Measurements from ENCODE around the gene FAM53B.

- TF ChIP-seq CTCF (IDR thresholded peaks at IDR 0.05) (no peak), POLR2A (IDR thresholded peaks at IDR 0.05) (no peak)
These were observed 78.6 kb downstream of the FAM53B start for GRCh38 chr10:124665558-124665957.

Measured in tibial nerve (tissue), 3 donors.